ENCODE measurements around the gene NUP93.

Gene NUP93

DNA sequence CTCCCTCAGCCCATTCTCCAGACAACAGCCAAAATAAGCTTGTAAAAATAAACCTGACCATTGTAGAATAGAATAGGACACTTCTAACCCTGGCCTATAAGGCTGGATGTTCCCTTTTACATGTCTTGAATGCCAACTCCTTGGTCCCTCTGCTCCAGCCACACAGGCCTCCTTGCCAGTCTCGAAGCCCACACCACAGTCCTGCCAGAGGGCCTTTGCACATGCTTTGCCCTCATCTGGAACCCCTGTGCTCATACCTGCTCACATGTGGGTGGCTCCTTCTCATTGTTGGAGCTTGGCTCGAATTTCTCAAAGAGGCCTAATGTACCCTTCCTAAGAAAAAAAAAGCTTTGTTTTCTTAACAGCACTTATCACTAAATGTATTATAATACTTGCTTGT lies 129.7 kb downstream of the NUP93 start:
- TF ChIP-seq CTCF (IDR thresholded peaks at IDR 0.05), result no peak
- Histone ChIP-seq H3K27ac (no peak overlapping the region), H3K27me3 (no peaks in the 10 kb centered on the region), H3K4me3 (no peak overlapping the region), H3K36me3 (no peaks in the 10 kb centered on the region), H3K9me3 (no peaks in the 10 kb centered on the region), H3K4me1 (no peaks in the 10 kb centered on the region)
- DNase-seq, result no peak
- intact Hi-C loops (cut with DNase I; ENCODE audit: low total_unique reads), result no loop called here

- no peaks in the 10 kb centered on the region for H3K27me3 ChIP-seq
- no peaks in the 10 kb centered on the region for H3K36me3 ChIP-seq
- no peak overlapping the region for H3K27ac ChIP-seq
- H3K9me3 ChIP-seq, result no peaks in the 10 kb centered on the region
- no peak for TF ChIP-seq CTCF (IDR thresholded peaks at IDR 0.05)
- no peak overlapping the region for H3K4me3 ChIP-seq
- no peaks in the 10 kb centered on the region for H3K4me1 ChIP-seq
- intact Hi-C loops (cut with DNase I; ENCODE audit: low total_unique reads), result no loop called here
- DNase-seq, result no peak
Observed at GRCh38 chr16:56860226-56861020, 130.5 kb downstream of the NUP93 start.

DNA sequence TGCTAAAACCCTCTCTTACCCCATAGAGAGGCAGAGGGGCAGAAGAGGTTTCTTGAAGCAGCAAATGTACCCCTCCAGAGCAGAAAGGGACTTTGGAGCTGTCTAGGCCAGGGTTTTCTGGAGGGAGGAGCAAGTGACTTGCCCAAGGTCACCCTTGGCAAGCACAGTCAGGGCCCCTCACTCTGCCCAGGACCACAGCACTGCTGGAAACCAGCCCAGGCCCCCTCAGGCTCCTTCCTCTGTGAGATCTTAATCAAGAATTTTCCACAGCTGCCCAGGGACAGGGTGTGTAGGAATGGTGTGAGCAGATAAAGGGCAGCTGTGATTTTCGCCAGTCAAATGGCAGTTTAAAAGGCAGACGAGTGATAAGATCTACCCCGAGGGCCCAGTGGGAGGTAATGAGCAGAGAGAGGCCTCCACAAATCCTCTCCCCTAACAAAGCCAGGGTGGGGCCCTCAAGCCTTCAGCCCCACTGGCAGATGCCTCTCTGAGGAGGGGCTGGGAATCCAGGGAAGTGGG lies 131.2 kb downstream of the NUP93 start:
- no peak for TF ChIP-seq CTCF (IDR thresholded peaks at IDR 0.05)
- intact Hi-C loops (cut with DNase I; ENCODE audit: low total_unique reads), result no loop called here
- DNase-seq, result no peak

GRCh38 chr16:56861756-56862155 lies 131.8 kb downstream of the NUP93 start:
- Histone ChIP-seq H3K4me1 (no peaks in the 10 kb centered on the region), H3K27ac (no peak overlapping the region), H3K27me3 (no peaks in the 10 kb centered on the region), H3K4me3 (no peak overlapping the region), H3K9me3 (no peaks in the 10 kb centered on the region), H3K36me3 (no peaks in the 10 kb centered on the region)
- intact Hi-C loops (cut with DNase I; ENCODE audit: low total_unique reads), result no loop called here
- no peak for TF ChIP-seq CTCF (IDR thresholded peaks at IDR 0.05)
- no peak for DNase-seq

More for the DNA sequence above, 131.2 kb downstream of the NUP93 start:
- Histone ChIP-seq H3K36me3 (no peaks in the 10 kb centered on the region), H3K27me3 (no peaks in the 10 kb centered on the region), H3K27ac (no peak overlapping the region), H3K4me3 (no peak overlapping the region), H3K4me1 (no peaks in the 10 kb centered on the region), H3K9me3 (no peaks in the 10 kb centered on the region)

DNA sequence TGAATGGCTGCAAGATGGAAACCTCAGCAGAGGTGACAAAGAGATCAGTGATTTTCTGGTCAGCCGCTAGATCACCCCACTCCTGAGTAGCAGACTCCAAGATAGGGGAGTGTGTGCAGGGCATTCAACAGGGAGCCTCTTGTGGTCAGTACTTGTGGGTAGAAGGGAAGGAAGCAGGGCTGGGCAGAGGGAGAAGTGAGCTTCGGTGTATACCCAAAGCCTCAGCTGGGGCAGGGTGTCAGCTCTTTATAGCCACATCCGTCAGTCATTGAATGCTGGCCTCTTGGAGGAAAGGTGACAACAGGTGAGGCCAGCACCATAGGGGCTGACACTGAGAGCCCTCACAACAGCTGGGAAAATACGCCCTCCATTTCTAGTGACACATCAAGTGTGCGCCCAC lies 132.8 kb downstream of the NUP93 start:
- no peak for TF ChIP-seq CTCF (IDR thresholded peaks at IDR 0.05)
- Histone ChIP-seq H3K27me3 (no peaks in the 10 kb centered on the region), H3K27ac (no peak overlapping the region), H3K36me3 (no peaks in the 10 kb centered on the region), H3K4me3 (no peak overlapping the region), H3K9me3 (no peaks in the 10 kb centered on the region), H3K4me1 (peaks cover 0 to 4% (median 0%) of the 10 kb centered on the region in 4 donors)
- intact Hi-C loops (cut with DNase I; ENCODE audit: low total_unique reads), result no loop called here
- DNase-seq, result no peak

Measured in tibial artery (tissue), 4 donors.